ENCODE measurements around the gene OR51M1.

DNA sequence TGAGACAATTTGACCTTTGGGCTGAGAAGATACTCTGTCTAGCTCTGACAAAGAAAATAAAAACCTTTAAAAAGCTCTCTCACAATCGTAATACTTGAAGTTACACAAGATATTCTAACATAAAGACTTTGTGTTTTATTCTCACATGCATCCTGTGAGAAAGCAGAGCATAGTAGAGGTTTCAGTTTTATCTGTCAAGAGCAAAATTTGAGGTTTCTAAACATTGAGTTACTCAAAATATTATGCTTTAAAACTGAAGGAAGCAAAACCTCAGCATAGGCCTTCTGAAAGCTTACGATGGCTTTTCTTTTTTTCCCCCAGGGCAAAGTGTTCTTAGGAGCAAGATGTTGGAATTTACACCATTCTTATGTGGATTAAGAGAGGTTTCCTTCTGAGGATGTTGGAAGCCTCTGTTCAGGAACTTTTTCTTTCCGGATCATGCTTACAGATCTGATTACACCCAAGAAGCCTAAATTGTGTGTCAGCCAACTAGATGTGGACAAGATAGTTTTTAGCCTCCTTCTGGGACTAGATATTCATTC lies 15.0 kb upstream of the OR51M1 start:
- no peak for TF ChIP-seq CTCF (IDR thresholded peaks at IDR 0.05)
- no peak for TF ChIP-seq POLR2AphosphoS5 (IDR thresholded peaks at IDR 0.05; ENCODE audit: low read depth, low read length)
- no peak for TF ChIP-seq REST (IDR thresholded peaks at IDR 0.05; ENCODE audit: insufficient read depth in 1 of 2, low read depth in 2 of 2, low read length in 1 of 2)

Data from Panc1 (cell line).